GM19240 (cell line): ENCODE data around the gene SORT1.
"Not testable (repeated sequence)": the region's sequence is repeated elsewhere in the genome, so short reads cannot be mapped to it uniquely, and the experiment has no call there.

Experiments used
- DNase-seq: peaks from one replicate; pipeline ENCODE4 v3.0.0; 2011; ENCODE audit warnings: low spot score; ENCODE audit not compliant: insufficient read length

Gene SORT1

GRCh38 chr1:109299558-109300343 lies 98.0 kb downstream of the SORT1 start:
- no peak for DNase-seq

- DNase-seq = no peak
Observed at GRCh38 chr1:109298666-109299557, 98.8 kb downstream of the SORT1 start.

- DNase-seq = no peak
Observed at GRCh38 chr1:109296782-109297181, 100.9 kb downstream of the SORT1 start.

GRCh38 chr1:109295712-109296415 lies 101.9 kb downstream of the SORT1 start:
- no peak for DNase-seq

GRCh38 chr1:109294481-109294880 lies 103.2 kb downstream of the SORT1 start:
- DNase-seq = no peak

GRCh38 chr1:109293026-109293425 lies 104.7 kb downstream of the SORT1 start:
- DNase-seq = no peak

GRCh38 chr1:109292364-109292763 lies 105.4 kb downstream of the SORT1 start:
- DNase-seq = no peak

GRCh38 chr1:109290998-109291397 lies 106.7 kb downstream of the SORT1 start:
- DNase-seq = no peak

- DNase-seq = no peak
Observed at GRCh38 chr1:109290137-109290536, 107.6 kb downstream of the SORT1 start.

GRCh38 chr1:109286762-109287161 lies 111.0 kb downstream of the SORT1 start:
- DNase-seq = not testable (repeated sequence)

GRCh38 chr1:109283748-109284600 lies 113.7 kb downstream of the SORT1 start:
- DNase-seq = no peak

- DNase-seq = peak; percentile 93
Observed at GRCh38 chr1:109282952-109283747, 114.6 kb downstream of the SORT1 start, which contains the start of gene PSRC1. Gene PSRC1 (minus strand): TSS chr1:109283145.

- no peak for DNase-seq
Observed at GRCh38 chr1:109282497-109282951, 115.2 kb downstream of the SORT1 start.

- DNase-seq = no peak
Observed at GRCh38 chr1:109281680-109282496, 115.8 kb downstream of the SORT1 start.

- DNase-seq = no peak
Observed at GRCh38 chr1:109280862-109281261, 116.9 kb downstream of the SORT1 start.

- DNase-seq = no peak
Observed at GRCh38 chr1:109279615-109280278, 118.0 kb downstream of the SORT1 start.

GRCh38 chr1:109277434-109278204 lies 120.1 kb downstream of the SORT1 start:
- DNase-seq = peak; percentile 94
